ENCODE measurements around the gene SMIM43. TPM values are rescaled to one million over a fixed set of nuclear protein-coding genes. Genes with fewer than 3 reads are reported as not detected.
"Not testable (repeated sequence)": the region's sequence is repeated elsewhere in the genome, so short reads cannot be mapped to it uniquely, and the experiment has no call there.

Gene SMIM43
- total RNA-seq, 1 experiment from 2014 or later: not detected

DNA sequence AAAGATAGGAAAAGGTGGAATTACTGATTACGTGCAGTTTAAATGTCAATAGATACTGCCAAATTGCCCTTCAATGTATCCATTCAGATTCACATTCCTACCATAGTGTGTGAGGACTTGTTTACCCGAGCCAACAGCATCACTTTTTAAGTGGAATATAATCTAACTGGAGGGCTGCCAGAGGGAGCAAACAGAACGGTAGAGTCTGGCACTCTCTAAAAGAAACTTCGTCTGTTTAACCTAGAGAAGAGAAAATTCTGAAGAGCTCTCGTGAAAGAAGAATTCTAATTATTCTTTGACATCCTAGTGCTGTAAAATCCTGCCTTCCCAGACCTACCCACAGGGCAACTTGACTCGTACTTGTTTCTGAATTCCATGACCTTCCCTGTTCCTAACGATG lies 23.2 kb downstream of the SMIM43 start:
- in situ Hi-C loops (cut with HindIII; ENCODE audit: low pct_unique_long_range_greater_than_20kb, low sequenced_read_pairs): no loop called here
- no peak for DNase-seq (ENCODE audit: low read depth)

DNA sequence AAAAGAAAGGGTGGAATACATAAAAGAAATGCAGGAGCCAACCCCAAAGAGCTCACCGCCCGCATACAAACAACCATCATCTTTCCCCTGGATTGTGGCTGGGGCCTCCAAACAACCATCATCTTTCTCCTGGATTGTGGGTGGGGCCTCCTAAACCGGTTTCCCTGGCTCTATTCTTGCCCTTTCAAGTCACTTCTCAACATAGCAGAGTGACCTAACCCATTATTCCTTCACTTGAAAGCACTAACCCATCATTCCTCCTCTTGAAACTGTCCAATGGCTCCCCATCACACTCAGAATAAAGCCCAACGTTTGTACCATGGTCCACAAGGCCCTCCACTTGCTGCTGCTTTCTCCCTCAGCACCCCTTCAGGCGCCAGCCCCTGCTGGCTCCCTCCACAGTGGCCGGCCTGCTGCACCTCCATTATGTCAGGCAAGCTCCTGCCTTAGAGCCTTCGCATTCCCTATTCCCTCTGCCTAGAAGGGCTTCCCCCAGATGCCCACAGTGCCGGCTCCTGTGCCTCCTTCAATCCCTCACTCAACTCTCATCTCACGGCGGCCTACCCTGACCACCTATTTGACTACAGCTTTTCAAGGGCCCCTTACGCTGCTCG lies 24.1 kb downstream of the SMIM43 start:
- in situ Hi-C loops (cut with HindIII; ENCODE audit: low pct_unique_long_range_greater_than_20kb, low sequenced_read_pairs): no loop called here
- no peak for DNase-seq (ENCODE audit: low read depth)

DNA sequence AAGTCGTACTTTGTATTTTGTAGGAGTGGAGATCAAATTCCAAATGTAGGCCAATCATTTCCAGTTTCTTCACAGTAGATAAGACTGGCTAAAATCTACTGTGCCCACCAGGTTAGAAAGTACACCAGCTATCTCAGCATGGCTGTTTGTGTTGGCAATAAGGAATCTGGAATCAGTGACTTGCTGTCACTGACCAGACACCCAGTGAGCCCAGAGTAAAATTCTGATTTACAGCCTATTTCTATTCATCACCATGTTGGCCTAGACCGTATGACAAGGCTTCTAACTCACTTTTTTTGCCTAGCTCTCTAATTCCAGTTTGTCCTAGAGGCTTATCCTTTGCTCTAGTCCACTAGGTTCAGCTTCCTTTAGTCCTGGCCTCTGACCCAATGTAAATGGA lies 25.4 kb downstream of the SMIM43 start:
- no peak for DNase-seq (ENCODE audit: low read depth)
- in situ Hi-C loops (cut with HindIII; ENCODE audit: low pct_unique_long_range_greater_than_20kb, low sequenced_read_pairs): no loop called here

DNA sequence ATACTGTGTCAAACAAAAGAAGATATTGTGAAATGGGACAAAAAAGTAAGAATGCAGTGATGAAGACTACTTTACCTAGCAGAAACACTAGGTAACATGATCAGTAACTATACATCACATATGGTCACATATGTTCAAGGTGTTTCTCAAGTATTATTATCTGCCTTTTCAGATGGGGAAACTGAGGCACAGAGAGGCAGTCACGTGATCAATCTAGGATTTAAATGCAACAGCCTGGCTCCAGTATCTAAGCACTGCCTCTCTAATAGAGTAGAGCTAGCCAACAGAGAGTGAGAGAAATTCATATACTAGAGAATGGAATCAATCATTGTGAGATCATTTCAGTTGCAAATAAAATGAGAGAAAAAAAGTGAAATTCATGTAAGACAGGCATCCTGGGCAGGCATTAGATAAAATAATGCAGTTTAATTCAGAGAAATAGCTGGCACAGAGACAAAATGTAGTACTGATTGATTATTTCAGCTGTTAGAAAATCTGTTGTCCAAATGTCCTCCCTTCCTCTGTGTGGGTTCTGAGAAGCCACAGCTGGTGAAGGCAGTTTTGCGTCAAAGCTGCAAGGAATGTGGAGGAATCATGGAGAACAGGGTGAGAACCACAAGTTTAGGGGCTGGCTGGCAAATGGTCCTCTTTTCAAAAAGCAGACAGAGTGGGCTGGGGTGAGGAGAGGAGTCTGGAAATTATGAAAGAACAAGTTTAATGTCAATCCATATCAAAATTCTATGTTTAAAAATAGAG lies 26.0 kb downstream of the SMIM43 start:
- no peak for DNase-seq (ENCODE audit: low read depth)
- in situ Hi-C loops (cut with HindIII; ENCODE audit: low pct_unique_long_range_greater_than_20kb, low sequenced_read_pairs): no loop called here

DNA sequence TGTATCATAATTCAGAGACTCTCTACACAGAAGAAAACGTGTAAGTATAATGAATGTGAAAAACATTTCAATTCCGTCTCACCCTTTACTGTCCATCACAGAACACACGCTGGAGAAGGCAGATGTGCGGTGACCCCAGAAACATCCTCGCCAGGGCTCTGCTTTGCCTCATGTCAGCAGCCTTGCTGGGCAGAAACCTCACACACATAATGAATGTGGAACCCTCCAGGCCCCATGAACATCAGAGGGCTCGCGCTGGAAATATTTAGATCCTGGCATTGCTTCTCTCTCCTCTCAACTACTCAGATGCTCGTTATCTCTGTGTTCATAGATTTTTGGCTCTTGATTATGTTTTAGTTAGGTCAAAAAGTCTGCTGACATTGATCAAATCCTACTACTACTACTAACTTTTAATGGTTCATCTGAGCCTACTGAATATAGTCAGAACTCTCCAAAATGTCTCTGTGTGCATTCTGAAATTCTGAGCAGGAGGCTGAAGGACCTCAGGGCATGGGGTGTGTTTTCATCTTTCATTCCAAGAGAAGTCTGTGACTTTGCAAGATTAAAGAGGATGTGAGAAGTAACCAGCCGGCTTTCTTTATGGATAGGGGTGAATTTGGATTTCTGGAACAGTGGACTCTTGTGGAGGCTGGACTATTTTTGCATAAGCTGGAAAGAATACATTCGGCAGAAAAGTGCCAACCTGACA lies 27.0 kb downstream of the SMIM43 start:
- no peak for DNase-seq (ENCODE audit: low read depth)
- in situ Hi-C loops (cut with HindIII; ENCODE audit: low pct_unique_long_range_greater_than_20kb, low sequenced_read_pairs): no loop called here

DNA sequence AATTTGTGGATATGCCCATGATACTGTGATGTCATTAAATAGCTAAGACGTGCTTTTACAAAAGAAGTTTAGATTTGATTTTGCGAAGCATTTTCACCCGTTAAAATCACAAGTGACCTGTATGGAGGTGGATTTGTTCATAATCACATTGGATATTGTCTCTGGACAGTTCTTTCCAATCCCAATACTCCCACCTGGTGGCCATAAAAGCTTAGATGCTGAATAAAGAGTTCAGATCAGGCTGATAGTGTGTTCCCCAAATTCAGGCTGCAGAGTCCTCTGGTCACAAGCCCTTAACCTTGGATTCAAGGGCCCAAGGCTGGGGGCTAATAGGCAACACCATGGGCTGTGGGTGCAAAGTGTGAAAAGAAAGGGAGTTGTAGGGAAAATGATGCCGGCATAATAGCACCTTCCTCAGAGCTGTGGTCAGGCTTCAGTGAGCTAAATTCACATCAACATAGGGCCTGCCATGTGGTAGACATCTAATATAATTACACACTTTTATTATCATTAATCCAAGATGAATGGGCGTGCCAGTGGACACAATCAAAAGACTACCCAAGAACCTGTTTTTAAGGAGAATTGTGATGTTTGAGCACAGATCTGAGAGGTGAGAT lies 28.1 kb downstream of the SMIM43 start:
- DNase-seq (ENCODE audit: low read depth): peak; percentile 28
- in situ Hi-C loops (cut with HindIII; ENCODE audit: low pct_unique_long_range_greater_than_20kb, low sequenced_read_pairs): no loop called here

DNA sequence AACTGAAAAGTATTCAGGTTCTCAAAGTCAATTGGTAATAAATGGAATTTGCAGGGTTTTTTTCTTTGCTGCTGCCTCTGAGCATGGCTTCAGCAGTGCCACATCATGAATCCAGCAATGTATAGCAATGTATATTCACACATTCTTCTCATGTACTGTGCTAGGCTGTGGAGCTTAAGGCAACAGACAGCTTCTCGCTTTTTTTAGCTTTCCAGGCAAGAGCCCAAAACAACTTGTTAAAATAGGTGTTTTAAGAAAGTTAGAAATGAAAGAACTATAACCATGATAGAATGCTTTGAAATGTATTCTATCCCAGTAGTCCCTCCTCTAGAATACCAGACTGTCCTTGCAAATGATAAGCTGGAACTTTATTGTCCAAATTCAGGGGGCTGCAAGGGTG lies 30.4 kb downstream of the SMIM43 start:
- in situ Hi-C loops (cut with HindIII; ENCODE audit: low pct_unique_long_range_greater_than_20kb, low sequenced_read_pairs): no loop called here
- DNase-seq (ENCODE audit: low read depth): no peak

DNA sequence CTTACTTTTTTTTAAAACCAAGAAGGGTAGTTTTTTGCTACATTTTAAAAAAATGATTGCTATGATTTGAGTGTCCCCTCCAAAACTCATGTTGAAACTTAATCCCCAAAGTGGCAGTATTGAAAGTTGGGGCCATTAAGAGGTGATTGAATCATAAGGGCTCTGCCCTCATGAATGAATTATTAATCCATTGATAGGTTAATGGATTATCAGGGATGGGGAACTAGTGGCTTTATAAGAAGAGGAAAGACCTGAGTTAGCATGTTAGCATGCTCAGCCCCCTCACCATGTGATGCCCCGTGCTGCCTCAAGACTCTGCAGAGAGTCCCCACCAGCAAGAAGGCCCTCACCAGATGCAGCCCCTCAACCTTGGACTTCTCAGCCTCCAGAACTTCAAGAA lies 31.0 kb downstream of the SMIM43 start:
- in situ Hi-C loops (cut with HindIII; ENCODE audit: low pct_unique_long_range_greater_than_20kb, low sequenced_read_pairs): no loop called here

GRCh38 chr4:121729753-121730152 lies 35.2 kb downstream of the SMIM43 start:
- DNase-seq (ENCODE audit: low read depth); in situ Hi-C loops (cut with HindIII; ENCODE audit: low pct_unique_long_range_greater_than_20kb, low sequenced_read_pairs): not testable (repeated sequence)

More for the DNA sequence above, 31.0 kb downstream of the SMIM43 start:
- DNase-seq (ENCODE audit: low read depth): no peak

DNA sequence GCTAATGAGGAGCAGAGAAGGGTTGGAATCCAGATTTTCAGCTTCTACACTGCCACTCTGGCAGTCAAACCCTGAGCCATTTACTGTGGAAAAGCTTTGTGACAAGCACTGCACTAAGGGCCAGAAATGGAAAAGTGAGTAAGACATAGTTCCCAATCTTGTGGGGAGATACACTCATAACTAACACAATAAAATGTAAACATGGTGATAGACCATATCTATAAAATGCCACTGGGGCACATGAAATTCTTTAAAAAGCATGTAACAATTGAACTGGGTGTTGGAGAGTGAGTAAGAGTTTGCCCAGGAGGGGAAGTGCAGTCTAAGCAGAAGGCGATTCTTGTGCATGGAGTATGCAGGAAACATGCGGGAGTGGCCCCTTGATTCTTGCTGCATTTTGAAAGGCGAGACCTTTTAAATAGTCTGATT lies 36.2 kb downstream of the SMIM43 start:
- DNase-seq (ENCODE audit: low read depth): no peak
- in situ Hi-C loops (cut with HindIII; ENCODE audit: low pct_unique_long_range_greater_than_20kb, low sequenced_read_pairs): no loop called here

DNA sequence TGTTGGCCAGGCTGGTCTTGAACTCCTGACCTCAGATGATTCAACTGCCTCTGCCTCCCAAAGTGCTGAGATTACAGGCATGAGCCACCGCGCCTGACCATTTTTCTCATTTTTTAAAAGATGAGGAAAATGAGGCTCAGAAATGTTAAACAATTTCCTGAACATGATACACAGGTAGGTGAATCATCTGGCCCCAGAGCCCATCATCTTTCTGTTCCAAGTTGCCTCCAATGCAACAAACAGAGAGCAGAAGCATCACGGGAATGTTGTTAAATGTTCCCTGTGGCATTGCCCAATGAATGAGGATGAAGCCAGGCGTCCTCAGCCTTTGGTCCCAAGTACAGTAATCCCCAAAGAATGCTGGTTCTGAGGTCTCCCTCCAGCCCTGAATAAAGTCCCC lies 36.9 kb downstream of the SMIM43 start:
- in situ Hi-C loops (cut with HindIII; ENCODE audit: low pct_unique_long_range_greater_than_20kb, low sequenced_read_pairs): no loop called here
- no peak for DNase-seq (ENCODE audit: low read depth)

DNA sequence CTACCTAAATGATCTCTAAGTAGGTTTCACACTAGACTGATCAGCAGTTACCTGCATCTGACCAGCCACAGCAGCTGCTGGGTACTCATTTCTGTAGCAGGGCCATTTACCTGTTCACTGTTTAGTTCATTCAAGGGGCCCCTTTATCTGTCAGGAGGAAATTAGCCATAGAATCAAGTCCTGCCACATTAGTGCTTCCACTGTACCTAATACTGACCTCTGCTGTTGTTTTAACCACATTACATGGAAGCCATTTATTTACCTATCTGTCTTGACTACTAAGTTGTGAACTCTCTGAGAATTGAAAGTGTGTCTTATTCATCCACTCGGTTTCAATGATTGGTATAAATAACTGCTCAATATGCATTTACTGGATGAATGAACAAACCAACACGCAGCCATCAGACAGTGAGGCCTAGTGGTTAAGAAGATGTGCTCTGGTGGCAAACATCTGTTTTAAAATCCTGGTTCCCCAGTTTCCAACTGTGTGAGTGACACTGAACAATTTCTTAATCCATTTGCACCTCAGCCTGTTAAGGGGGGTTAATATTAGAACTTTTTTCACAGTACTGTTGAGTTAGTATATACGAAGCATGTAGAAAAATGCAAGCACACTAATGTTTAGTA lies 38.2 kb downstream of the SMIM43 start:
- in situ Hi-C loops (cut with HindIII; ENCODE audit: low pct_unique_long_range_greater_than_20kb, low sequenced_read_pairs): no loop called here

DNA sequence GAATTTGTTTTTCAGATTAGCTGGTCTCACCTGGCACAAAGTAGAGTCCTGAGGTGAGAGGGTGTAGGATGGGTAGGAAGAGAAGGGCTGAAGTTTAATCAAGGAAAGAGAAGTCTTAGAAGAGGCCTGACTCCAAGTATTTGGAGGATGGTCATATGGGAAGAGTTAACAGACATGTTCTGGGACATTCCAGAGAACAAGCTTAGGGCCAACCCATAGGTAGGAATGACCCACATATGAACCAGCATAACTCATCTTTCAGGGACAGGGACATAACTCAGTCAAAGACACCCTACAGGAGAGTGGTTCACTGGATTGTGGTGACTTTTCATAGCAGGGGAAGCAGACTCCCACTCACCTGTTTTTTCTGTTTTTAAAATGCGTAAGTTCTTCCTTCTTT lies 40.3 kb downstream of the SMIM43 start:
- in situ Hi-C loops (cut with HindIII; ENCODE audit: low pct_unique_long_range_greater_than_20kb, low sequenced_read_pairs): no loop called here
- no peak for DNase-seq (ENCODE audit: low read depth)

More for the DNA sequence above, 38.2 kb downstream of the SMIM43 start:
- peak; percentile 46 for DNase-seq (ENCODE audit: low read depth)

GRCh38 chr4:121721700-121722099 lies 43.3 kb downstream of the SMIM43 start:
- no peak for DNase-seq (ENCODE audit: low read depth)
- in situ Hi-C loops (cut with HindIII; ENCODE audit: low pct_unique_long_range_greater_than_20kb, low sequenced_read_pairs): no loop called here

DNA sequence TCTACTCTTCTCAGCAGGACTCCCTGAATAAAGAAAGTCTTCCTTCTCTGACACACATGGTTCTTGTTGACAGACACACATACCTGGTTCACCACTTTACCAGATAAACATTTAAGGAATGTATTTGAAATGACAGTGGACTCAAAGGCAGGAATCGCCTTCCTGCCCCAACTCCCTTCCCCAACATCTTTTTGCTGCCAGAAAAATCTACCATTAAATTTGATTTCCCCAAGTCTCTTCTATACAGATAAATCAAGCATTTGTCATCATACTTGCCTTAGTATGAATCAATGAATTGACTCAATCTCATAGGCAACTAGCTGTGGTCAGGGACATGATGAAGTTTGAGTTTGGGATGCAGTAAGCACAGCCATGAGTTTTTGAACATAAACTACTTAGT lies 44.9 kb downstream of the SMIM43 start:
- DNase-seq (ENCODE audit: low read depth): no peak
- in situ Hi-C loops (cut with HindIII; ENCODE audit: low pct_unique_long_range_greater_than_20kb, low sequenced_read_pairs): no loop called here

DNA sequence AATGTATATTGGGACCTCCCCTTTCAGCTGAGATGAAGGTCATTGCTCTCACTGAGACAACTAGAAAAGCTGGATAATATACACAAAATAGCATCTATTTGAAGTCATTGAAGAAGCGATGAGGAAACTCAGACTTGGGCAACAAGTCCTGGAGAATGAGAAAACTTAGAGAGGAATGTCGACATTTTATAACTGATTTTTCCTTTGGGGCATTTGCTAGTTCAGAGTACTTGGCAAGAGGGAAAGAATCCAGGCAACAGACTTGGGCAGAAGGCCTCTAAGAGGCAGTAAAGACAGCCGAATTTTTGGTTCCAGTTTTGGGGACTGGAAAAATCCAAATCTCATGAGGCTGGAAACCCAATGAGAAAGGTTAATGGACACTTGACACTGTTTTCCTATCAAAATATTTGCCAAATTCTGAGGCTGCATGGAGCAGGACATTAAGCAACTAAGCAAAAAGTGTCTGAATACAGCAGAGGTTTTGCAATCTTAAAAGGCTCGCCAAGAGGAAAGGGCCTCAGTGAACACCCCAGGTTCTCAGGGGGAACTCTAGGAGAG lies 47.2 kb downstream of the SMIM43 start:
- DNase-seq (ENCODE audit: low read depth): no peak
- in situ Hi-C loops (cut with HindIII; ENCODE audit: low pct_unique_long_range_greater_than_20kb, low sequenced_read_pairs): no loop called here

GRCh38 chr4:121714548-121714947 lies 50.4 kb downstream of the SMIM43 start:
- DNase-seq (ENCODE audit: low read depth): no peak
- in situ Hi-C loops (cut with HindIII; ENCODE audit: low pct_unique_long_range_greater_than_20kb, low sequenced_read_pairs): no loop called here

- in situ Hi-C loops (cut with HindIII; ENCODE audit: low pct_unique_long_range_greater_than_20kb, low sequenced_read_pairs): no loop called here
- no peak for DNase-seq (ENCODE audit: low read depth)
Measured at GRCh38 chr4:121712783-121713182, 52.2 kb downstream of the SMIM43 start.

All from Caki2 (cell line).